Fibroblast of villous mesenchyme (primary cell): Measurements from ENCODE around the gene AJAP1. TPM values are rescaled to one million over a fixed set of nuclear protein-coding genes. Genes with fewer than 3 reads are reported as not detected.

Source experiments
- DNase-seq: peaks from one replicate; pipeline ENCODE4 v3.0.0-alpha.2; 2010; ENCODE audit warnings: low read depth
- H3K4me3 ChIP-seq: 2 replicates; pipeline ENCODE4 v1.5.1; 2011; ENCODE audit warnings: low read depth, mild to moderate bottlenecking, low read length
- CTCF ChIP-seq: IDR thresholded peaks from 2 replicates; pipeline ENCODE4 v1.5.1; 2012; ENCODE audit warnings: low read depth, mild to moderate bottlenecking, low read length; ENCODE audit not compliant: insufficient read depth
- total RNA-seq: library from RNA; depleted of rRNA; stranded (reverse); fragments of >200 nt; gene quantifications from 2 replicates; pipeline ENCODE4 v1.2.3, GENCODE V29; 2012

AJAP1 gene
- total RNA-seq, 1 donor: under 0.01 TPM

- H3K4me3 ChIP-seq: no peak overlapping the region
- TF ChIP-seq CTCF: no peak
- no peak for DNase-seq
Observed at GRCh38 chr1:4797016-4797410, 142.6 kb downstream of the AJAP1 start.

GRCh38 chr1:4797429-4797828 lies 143.0 kb downstream of the AJAP1 start:
- no peak overlapping the region for H3K4me3 ChIP-seq
- no peak for TF ChIP-seq CTCF
- DNase-seq: no peak

- peak; percentile 2 for DNase-seq
- no peak for TF ChIP-seq CTCF
- H3K4me3 ChIP-seq: no peak overlapping the region
Observed at GRCh38 chr1:4801192-4801924, 146.9 kb downstream of the AJAP1 start.

GRCh38 chr1:4802024-4802423 lies 147.6 kb downstream of the AJAP1 start:
- TF ChIP-seq CTCF: no peak
- H3K4me3 ChIP-seq: no peak overlapping the region
- DNase-seq: no peak

- DNase-seq: no peak
- no peak for TF ChIP-seq CTCF
- H3K4me3 ChIP-seq: no peak overlapping the region
Observed at GRCh38 chr1:4803335-4803734, 148.9 kb downstream of the AJAP1 start.

GRCh38 chr1:4805987-4806386 lies 151.6 kb downstream of the AJAP1 start:
- TF ChIP-seq CTCF: no peak
- no peak overlapping the region for H3K4me3 ChIP-seq
- no peak for DNase-seq

- H3K4me3 ChIP-seq: no peak overlapping the region
- no peak for DNase-seq
- TF ChIP-seq CTCF: no peak
Observed at GRCh38 chr1:4820543-4820942, 166.1 kb downstream of the AJAP1 start.
